ENCODE measurements around the gene MAJIN.
A peak's percentile ranks its signal among the peaks of the same experiment; 100 is the strongest.
"Not testable (repeated sequence)": the region's sequence is repeated elsewhere in the genome, so short reads cannot be mapped to it uniquely, and the experiment has no call there.

The MAJIN gene

GRCh38 chr11:64989416-64989815 is 17.5 kb upstream of the MAJIN start:
- DNase-seq: no peak

- no peak for DNase-seq
Measured at GRCh38 chr11:64987998-64988854, 16.3 kb upstream of the MAJIN start.

- DNase-seq: not testable (repeated sequence)
Measured at GRCh38 chr11:64983339-64983738, 11.4 kb upstream of the MAJIN start.

- no peak for DNase-seq
Measured at GRCh38 chr11:64976651-64977050, 4.7 kb upstream of the MAJIN start.

- no peak for DNase-seq
Measured at GRCh38 chr11:64974124-64974523, 2.2 kb upstream of the MAJIN start.

- DNase-seq: no peak
Measured at GRCh38 chr11:64970731-64971151, 1.2 kb downstream of the MAJIN start.

DNA sequence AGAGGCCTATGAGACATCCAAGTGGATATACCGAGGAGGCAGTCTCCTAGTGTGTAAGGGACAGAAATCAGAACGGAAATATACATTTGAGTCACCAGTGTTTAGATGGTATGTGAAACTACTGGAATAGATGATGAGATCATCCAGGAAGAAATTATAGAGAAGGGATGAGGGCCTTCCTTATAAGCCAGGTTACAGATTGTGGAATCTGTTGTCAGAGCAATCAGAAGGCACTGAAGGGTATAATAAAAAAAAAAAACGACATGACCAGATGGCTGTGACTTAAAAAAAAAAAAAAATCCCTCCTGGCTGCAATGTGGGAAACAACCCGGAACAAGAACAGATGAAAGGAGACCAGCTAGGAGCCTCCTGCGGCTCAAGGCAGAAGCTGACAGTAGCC is 2.7 kb downstream of the MAJIN start:
- peak; percentile 58 for DNase-seq

DNA sequence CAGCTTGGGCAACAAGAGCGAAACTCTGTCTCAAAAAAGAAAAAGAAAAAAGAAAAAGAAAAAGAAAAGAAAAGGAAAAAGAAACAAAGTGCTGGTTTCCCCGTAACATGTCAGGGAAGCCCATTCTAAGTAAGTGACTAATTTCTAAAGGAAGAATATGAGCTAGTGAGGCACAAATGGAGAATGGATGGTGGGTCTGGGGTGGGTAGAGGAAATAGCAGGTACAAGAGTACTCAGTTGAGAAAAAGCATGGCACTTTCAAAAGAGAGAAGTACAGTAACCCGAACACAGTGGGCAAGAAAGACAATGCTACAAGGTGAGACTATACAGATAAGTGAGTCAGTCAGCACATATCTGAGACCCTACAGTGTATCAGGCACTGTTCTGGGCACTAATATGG is 4.5 kb downstream of the MAJIN start:
- no peak for DNase-seq

DNA sequence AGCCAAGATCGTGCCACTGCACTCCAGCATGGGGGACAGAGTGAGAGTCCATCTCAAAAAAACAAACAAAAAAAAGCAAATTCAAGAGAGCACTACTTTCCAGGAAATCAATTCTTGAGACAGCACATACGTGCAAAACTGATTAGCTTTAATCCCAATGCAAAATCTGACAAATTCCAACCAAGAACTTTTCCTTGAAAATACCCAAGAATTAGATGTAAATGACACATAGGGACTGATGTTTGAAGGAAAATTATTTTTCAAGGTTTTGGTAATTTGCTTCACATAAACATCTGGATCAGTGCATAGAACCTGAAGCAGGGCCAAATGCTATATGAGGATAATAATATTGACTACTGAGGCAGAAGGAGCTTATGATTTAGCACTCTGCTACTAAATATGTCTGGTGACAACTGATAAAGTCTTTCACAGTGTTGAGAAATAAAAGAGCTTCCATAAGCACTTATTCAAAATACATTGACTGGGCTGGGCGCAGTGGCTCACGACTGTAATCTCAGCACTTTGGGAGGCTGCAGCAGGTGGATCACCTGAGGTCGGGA is 8.8 kb downstream of the MAJIN start:
- no peak for DNase-seq

- no peak for DNase-seq
Measured at GRCh38 chr11:64960719-64961118, 11.2 kb downstream of the MAJIN start.

- DNase-seq: no peak
Measured at GRCh38 chr11:64959498-64959897, 12.4 kb downstream of the MAJIN start.

GRCh38 chr11:64954201-64954600 is 17.7 kb downstream of the MAJIN start:
- DNase-seq: no peak

- no peak for DNase-seq
Measured at GRCh38 chr11:64951529-64951928, 20.4 kb downstream of the MAJIN start.

DNA sequence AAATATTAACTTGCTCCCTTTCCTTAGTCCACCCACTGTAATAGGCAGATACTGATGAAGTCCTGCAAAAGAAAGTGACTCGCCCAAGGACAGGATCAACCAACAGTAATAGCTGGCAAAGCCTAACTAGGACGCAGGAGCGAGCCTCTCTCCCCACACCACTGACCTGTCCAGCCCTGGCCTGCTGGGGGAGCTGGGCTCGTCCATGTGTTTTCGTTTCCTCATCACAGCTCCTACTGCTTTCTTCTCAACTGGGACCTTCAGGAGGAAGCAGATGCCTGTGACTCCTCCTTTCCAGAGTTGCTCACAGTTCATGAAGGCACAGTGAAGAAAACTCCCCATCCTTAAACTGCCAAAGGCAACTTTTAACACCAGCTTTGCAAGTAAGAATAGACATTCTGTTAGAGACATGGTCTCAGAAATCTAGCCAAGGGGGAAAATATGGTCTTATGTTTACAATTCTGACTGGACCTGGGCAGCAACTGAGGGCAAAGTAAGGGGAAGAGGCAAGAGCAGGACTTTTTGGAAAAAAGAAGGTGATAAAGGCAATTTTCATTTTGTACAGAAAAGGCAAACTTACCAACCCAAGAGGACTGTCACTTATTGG is 24.6 kb downstream of the MAJIN start:
- DNase-seq: no peak

- DNase-seq: no peak
Measured at GRCh38 chr11:64936539-64936938, 35.4 kb downstream of the MAJIN start.

DNA sequence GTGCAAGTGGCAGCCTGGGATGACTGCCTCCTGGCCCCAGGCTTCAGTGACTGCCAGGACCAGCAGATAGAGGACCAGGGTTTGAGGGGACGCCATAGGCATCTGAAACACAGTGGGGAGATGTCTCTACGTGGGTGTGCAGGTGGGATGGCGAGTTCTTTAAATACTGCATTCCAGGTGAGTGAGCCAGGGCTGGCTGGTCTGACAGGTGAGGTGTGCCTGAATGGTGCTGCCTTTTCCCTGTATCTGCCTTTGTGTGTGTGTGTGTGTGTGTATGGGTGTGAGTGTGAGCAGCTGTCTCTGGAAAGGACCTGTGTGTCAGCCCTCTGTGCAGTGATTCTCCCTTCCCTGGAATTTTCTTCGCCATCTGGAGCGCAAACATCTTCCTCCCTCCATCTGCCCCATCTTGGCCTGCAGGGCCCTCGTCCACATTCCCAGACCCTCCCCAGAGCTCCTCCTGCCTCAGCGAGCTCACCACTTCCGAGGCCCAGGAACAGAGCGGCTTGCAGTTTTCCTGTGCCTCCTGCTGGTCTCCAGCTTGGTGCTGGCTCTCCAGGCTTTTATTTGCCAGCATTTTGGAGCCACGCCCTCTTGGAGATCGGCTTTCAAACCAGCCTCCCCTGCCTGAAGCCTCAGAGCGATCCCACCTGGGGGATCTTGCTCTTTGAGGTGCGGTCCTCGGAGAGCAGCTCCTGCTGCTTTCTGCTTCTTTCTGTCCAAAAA is 36.4 kb downstream of the MAJIN start, which contains the start of gene GPHA2:
Gene GPHA2, minus strand, starts transcription at position 535 of the 723 bp plus-strand sequence. Its CDS starts 433 bp downstream, at position 102.
- DNase-seq: no peak

- no peak for DNase-seq
Measured at GRCh38 chr11:64934682-64935358, 37.1 kb downstream of the MAJIN start.

DNA sequence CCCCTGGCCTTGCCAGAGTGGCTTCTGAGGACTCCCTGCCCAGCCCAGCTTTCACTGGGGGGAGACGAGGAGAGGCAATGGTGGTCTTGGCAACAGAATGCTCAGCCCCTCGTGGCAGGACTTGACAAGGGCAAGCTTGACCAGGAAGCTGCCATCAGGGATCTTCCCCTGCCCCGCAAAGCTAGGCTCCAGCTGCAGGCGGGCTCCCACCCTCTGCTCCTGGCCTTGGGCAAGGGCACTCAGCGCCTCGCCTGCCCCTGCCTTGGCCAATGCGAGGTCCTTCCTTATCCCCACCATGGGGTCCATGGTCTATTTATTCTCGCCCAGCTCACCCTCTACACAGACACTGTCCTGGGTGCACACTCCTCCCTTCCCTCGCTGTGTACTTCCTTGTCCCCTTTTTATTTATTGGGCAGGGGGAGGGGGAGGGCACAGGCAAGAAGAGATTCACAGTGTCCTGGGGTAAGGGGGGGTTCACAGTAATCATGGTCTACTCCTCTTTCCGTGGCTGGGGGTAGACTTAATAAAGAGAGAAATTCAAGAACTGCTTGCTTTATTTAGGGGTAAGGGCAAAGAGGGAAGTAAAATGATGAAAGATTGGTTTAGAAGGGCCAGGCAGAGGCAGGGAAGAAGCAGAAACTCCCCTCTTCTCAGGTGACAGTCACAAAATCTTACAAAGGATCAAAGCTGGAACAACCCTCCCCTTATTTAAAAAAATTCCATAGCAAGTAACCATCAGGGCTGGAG is 37.8 kb downstream of the MAJIN start:
- no peak for DNase-seq

DNA sequence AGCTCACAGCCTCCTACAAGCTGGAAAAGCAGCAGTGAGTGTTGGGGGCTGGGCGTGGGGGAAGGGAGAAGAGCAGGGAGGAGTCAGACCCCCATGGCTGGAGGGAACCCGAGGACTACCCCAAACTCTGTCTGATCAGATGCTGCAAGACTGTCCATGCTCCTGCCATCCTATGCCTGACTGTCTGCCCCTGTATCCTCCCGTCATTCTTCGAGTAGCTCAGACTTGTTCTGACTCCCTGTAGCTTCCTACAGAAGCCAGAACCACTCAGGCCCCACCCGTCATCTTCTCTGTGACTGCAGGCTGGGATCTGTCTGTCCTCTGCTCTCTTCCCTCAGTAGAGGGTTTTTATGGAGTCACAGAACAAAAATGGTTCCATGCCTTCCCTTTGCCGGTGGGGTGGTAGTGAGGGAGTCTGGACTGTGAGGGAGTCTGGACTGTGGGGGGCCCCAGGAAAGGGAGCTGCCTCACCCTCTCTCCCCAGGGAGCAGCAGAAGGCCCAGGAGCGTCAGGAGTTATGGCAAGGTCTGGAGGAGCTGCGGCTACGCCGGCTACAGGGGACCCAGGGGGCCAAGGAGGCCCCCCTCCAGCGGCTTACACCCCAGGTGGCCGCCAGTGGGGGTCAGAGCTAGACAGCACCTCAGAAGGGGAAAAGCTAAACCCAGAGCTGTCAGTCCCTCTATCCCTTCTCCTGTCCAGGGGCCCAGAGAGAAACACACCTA is 38.5 kb downstream of the MAJIN start:
- no peak for DNase-seq

DNA sequence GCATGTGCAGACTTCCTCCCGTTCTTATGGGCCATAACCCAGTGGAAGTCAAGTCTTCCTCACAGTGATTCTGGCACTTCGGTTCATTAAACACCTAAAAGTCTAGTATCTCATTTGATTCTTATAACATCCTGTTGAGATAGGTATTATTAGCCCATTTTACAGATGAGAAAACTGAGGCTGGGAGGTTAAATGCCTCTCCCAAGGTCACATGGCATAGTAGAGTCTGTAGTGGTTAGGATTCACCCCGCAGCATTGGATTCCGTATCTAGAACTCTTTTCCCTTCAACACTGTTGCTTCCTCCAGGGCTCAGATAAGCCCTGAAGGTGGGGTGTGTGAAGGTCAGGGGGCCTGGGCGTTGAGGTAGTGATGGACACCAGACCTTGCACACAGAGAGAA is 39.6 kb downstream of the MAJIN start:
- DNase-seq: no peak

DNA sequence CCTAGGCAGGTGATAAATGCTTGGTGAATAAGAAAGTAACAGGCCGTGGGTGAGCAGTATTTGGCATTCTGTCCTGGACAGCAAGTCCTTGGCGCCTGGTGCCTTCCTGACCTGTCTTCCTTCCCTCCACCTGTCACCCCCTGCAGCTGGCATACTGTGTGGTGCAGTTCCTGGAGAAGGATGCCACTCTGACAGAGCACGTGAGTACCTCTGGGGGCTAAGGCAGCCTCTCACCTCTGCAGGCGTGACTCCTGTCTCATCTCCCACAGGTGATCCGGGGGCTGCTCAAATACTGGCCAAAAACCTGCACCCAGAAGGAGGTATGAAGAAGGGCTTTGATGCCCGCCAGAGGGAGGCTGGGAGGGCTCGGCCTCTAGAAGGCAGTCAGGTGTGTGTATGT is 40.6 kb downstream of the MAJIN start:
- no peak for DNase-seq

All from NCI-H446 treated with DMSO at 0.1 percent for 48 hours (cell line).